DMS153 treated with DMSO at 0.1 percent for 48 hours (cell line): Measurements from ENCODE around the gene HDAC8.
"Not testable (repeated sequence)": the region's sequence is repeated elsewhere in the genome, so short reads cannot be mapped to it uniquely, and the experiment has no call there.

Source experiments
- DNase-seq: peaks from one replicate; lab custom pipeline; 2025; ENCODE audit not compliant: unreplicated experiment; lab: John Stamatoyannopoulos, UW

HDAC8 gene

DNA sequence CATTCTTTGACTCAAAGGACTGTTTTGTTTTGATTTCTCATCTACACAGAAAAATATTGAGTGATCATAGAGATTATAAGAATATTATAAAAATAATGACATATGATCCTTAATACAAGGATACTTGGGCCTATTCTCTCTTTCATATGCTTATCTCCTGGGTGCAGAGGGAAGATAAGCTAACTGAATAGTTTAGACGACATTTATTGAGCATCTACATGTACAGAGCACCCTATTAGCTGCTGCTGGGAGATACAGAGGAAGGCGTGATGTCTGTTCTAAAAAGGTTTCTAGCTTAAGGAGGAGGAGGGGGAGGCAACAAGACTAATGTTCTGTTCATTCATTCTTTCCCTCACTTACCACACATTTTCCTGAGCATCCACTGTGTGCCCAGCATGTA, 106.8 kb downstream of the HDAC8 start:
- no peak for DNase-seq

DNA sequence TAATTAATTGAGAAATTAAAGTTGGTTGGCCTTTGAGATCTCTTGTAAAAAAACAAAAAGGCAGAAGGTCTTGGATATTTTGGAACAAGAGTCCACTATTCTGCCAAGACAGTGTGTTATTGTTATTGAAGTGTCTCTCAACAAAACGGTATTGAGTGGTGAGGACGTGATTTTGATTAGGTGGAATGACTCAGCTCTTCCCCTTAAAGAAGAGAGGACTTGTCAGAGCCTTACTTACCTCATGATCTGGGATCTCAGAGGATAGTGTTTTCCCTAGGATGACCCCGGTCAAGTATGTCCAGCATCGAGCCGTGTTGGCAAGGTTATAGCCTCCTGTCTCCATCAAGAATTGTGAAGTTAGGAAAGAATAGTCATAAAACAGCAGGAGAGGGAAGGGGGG, 110.9 kb downstream of the HDAC8 start:
- no peak for DNase-seq

DNA sequence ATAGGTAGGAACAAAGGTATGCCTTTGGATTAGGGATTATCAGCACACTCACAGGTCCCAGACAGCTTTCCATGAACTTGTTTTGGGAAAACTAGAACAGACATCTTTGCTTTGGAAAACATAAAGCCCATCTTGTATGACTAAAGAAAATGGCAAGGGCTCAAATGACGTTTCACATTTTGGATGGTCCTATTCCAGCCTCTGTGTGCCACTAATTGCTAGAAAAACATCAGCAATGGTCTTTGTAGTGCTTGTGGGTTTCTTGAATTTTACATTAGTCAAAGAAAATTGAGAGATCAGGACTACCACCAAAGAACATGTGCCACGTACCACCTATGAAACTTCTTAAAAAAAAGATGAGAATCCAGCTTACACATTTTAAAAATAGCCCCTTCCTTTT, 111.4 kb downstream of the HDAC8 start:
- DNase-seq: no peak

DNA sequence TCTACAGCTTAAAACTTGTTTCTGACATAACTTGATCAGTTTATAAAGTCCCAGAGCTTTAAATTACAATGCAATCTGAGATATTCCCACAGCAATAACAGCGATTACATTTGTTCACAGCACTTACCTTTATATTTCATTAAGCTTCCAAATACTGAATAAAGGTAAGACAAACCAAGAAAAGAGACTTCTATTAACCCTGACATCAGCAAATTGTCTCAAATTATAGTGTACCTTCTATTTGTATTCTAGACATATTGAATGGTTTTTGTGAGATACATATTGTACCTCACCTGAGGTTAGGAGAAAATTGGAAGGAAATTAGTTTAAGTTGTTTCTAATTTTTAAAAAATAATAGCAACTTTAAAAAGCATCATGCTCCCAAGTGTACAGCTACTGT, 111.9 kb downstream of the HDAC8 start:
- no peak for DNase-seq

DNA sequence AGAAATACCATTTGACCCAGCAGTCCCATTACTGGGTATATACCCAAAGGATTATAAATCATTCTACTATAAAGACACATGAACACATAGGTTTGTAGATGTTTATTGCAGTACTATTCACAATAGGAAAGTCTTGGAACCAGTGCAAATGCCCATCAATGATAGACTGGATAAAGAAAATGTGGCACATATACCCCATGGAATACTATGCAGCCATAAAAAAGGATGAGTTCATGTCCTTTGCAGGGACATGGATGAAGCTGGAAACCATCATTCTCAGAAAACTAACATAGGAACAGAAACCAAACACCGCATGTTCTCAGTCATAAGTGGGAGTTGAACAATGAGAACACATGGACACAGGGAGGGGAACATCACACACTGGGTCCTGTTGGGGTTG, 123.6 kb downstream of the HDAC8 start:
- DNase-seq: not testable (repeated sequence)

DNA sequence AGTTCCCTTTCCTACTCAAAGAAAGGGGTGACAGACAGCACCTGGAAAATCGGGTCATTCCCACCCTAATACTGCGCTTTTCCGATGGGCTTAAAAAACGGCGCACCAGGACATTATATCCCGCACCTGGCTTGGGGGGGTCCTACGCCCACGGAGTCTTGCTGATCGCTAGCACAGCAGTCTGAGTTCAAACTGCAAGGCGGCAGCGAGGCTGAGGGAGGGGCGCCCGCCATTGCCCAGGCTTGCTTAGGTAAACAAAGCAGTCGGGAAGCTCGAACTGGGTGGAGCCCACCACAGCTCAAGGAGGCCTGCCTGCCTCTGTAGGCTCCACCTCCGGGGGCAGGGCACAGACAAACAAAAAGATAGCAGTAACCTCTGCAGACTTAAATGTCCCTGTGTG, 131.9 kb downstream of the HDAC8 start:
- not testable (repeated sequence) for DNase-seq

DNA sequence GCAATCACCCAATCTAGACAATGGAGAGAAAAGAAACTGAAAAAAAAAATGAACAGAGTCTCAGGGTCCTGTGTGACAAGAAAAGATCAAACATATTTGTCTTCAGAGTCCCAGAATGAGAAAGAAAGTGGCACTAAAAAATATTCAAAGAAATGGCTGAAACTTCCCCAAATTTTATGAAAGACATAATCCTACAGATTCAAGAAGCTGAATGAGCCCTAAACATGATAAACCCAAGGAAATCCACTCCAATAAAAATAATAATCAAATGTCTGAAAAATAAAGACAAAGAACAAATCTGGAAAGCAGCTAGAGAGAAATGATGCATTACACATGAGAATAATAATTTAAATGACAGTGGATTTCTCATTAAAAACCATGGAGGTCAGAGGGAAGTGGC, 136.6 kb downstream of the HDAC8 start:
- no peak for DNase-seq

DNA sequence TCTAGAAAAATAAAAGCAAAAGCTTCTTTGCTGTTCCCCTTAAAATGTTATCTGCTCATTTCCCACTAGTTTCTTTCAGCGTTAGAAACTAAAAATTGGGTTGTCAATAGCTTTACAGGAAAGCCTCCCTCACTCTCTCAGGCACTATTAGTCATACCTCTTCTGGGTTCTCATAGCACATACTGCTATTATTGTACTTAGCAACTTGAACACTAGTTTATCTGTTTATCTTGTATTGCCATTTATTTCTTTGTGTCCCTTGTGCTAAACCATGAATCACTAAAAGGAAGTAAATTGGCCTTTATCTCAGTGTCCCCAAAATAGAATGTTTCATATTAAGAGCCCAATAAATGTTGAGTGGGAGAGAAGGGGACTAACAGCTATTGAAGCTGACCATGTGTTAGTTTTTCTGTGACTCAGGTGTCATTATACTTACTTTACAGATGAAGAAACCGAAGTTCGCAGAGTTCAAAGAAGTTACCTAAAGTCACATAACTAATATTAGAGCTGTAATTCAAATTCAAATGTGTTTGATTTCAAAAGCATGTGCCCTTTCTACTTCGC, 142.2 kb downstream of the HDAC8 start:
- no peak for DNase-seq

DNA sequence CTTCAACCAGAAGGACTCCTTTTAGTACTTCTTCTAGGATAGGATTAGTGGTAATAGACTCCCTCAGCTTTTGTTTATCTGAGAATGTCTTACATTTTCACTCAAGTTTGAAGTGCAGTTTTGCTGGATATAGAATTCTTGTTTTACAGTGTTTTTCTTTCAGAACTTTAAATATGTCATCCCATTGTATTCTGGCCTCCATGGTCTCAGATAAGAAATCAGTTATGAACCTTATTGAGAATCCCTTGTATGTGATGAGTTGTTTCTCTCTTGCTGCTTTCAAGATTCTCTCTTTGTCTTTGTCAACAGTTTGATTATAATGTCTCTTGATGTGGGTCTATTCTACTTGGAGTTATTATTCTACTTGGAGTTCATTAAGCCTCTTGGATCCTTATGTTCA, 150.8 kb downstream of the HDAC8 start:
- DNase-seq: no peak

DNA sequence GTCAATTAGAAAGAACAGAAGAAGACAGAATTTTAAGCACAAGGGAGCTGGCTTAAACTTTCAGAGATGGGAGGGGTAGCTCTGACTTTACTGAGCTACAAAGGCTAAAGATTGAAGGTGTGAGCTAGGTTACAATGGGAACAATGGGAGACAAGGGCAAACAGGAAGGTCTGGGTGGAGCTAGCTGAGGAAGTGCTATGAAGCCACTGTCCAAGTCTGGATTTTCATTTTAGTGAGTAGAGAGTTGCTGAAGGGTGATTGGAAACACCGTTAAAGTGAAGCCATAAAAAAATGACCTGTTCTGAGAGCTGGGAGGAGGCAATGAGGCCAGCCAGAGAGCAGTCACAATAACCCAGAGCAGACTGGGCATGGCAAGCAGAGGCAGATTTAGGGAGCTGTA, 162.7 kb downstream of the HDAC8 start:
- no peak for DNase-seq

DNA sequence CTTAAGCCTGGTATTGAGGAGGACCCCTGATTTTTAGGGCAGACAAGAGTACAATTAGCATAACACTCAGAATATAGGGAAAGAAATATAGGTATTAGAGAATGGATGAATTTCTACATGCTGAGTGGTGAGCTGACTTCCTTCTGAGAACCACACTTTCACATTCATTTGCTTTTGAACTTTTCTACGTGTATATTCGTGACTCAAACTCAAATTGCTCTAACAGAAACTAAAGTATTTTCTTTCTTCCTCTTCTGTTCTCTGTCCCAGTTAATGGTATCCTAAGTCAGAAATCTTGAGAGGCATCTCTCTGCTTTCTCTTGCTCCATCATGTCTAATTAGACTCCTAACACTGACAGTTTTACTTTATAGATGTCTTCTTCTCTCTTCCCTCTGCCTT, 163.8 kb downstream of the HDAC8 start:
- DNase-seq: no peak

DNA sequence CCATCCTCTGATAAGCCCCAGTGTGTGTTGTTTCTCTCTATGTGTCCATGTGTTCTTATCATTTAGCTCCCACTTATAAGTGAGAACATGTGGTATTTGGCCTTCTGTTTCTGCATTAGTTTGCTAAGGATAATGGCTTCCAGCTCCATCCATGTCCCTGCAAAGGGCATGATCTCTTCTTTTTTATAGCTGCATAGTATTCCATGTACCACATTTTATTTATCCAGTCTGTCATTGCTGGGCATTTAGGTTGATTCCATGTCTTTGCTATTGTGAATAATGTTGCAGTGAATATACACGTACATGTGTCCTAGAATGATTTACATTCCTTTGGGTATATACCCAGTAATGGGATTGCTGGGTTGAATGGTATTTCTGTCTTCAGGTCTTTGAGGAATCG, 167.5 kb downstream of the HDAC8 start:
- not testable (repeated sequence) for DNase-seq

DNA sequence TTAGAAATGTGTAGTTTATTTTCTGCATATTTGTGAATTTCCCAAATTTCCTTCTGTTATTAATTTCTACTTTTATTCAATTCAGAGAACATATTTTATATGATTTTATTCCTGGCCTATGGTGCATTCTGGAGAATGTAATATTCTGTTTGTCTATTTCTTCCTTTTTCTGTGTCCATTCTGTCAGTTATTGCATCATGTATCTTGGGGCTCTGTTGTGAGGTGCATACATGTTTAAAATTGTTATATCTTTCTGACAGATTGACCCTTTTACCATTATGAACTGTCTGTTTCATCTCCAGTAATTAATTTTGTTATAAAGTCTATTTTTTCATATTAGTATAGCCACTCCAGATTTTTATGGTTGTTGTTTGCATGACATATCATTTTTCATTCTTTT, 170.0 kb downstream of the HDAC8 start:
- DNase-seq: no peak

DNA sequence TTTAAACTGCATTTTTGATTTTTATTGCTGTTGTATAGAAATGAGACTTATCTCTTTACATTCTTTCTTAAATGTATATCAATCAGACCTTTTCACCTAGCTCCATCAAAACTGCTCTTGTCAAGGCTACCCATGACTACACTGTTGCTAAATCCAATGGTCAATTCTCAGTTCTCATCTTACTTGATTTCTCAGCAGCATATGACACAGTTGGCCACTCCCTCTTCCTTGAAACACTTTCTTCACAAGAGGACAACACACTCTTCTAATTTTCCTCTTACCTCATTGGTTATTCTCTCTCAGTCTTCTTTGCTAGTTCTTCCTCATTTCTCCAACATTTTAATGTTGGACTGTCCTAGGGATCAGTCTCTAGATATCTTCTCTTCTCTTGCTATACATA, 172.8 kb downstream of the HDAC8 start:
- DNase-seq: no peak

DNA sequence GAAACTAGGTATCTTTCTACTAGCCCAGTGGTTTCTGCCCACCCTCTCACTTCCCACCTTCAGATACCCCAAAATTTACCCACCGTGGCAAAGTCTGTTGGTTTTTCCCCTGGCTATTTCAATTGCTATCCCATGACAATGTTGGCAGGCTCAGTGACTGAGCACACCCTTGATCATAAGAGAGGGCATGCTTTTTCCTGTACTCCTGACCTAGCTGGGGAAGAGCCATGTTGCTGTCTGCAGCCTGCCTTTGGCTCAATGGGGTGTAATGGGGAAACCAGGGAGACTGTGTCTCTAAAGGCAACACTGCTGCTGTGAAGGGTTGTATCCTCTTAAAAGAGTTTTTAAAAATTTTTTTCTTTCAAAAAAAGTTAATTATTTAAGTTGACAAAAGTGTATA, 176.5 kb downstream of the HDAC8 start:
- no peak for DNase-seq

DNA sequence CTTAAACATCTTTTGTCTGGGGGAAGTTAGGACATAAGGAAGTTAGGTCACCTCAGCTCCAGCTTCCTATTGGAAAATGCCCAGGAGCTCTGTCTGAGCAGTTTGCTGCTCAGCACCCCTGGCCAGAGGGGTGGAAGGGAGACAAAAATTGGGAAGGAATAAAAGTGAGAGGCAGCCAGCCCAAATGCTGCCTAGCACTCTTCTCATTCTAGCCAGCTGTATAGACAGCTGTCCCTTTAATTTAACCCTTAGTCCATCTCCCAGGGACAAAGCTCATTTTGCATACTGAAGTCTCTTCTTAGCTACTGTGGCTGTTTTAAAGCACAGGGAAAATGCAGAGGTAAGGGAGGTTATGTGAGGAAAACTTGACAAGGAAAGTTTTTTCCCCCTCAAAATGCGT, 177.4 kb downstream of the HDAC8 start:
- no peak for DNase-seq

DNA sequence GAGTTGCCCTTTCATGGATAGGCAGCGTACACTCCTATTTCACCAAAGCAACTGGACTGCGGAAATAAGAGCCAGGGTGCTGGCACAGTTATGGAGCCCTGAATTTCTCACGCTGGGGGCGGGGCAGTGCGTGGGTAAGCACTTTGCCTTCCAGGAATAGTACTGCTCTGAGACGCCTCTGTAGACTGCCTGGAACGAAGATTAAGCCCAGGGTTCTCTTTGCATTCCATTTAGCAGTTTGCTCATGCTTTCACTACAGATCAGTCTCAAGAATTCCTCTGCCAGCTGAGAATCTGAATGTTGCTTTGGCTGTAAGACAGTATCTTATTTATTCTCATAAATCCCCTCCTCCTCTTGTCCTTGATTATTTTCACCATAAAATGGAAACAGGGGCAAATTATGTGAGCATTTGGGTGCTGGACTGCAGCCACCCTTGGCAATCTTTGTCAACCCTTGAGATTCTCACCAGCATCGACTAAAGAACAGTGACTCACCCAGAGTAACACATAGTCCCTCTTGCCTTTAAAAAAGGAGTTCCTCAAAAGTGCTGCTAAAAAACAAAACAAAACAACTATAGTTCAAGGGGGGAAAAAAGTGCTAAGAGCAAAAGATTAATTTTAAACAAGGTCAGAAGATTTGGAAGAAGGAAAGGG, 178.0 kb downstream of the HDAC8 start:
- DNase-seq: no peak

DNA sequence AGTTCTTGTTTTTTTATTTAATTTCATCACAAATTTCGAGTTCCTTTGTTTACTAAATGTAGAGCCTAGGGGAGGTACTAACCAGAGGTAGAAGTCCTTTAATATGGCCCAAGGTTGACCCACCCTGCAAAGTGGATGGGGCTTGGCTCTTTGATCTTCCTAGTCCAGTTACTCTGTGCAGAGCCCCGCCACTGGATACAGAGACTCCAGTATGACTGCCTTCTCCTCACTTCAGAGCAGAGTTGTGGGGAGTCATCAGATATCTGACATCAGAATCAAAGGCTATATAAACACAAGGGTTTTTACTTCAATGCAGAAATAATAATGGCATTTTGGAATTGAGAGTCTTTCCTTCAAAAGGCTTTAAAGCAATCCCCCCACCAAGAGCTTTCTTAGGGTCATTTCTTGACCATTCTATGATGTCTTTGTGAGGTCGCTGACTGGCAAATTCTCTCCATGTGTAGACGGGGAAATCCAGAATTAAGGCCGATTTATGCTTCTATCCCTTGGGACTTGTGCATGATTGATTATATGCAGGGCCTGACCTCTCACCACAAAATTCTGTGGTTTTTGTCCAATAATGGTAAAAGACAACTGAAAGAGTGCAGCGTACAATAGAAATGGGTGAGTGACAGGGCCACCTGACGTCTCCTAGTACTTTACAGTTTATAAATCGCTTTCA, 178.7 kb downstream of the HDAC8 start:
- no peak for DNase-seq

DNA sequence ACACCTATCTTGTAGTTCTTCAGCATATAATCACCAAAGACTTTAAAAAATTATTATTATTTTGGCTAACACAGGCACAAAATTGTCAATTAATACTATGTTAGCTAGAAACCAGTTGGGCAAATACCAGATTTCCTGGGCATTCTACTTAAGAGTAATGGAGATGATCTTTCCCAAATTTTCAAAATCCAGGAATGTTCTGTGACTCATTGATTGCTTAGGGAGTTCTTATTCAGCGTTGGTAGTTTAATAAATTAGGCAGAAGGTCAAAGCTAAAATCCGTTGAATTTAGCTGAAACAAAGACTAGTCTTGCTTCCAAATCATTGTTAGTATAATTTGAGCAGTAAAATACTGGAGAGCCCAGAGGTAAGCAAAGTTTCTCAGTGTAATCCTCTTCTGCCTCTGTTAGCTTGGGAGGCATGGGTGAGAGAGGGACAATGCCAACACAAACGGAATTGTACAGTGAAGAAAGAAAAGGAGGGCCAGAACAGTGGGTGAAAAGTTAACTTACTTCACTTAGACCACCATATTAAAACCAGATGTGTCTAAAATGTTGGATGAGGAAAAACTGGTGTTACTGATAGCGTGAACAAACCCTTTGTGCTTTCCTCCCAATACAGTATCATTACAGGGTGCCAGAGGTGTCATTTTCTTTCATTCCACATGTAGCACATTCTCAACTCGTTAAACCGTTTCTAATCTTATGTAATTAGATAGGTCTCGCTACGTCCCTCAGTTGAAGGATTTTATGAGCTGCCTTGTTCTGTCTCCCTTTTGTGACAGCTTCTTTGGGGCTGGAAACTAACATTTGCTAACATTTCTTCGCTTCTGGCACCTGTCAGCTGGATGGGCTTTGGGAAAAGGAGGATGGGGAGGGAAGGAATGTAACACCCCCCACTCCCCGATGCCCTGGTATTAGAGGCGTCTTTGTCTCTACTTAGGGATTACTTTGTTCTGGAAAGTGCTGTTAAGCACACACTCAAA, 179.5 kb downstream of the HDAC8 start:
- DNase-seq: no peak

DNA sequence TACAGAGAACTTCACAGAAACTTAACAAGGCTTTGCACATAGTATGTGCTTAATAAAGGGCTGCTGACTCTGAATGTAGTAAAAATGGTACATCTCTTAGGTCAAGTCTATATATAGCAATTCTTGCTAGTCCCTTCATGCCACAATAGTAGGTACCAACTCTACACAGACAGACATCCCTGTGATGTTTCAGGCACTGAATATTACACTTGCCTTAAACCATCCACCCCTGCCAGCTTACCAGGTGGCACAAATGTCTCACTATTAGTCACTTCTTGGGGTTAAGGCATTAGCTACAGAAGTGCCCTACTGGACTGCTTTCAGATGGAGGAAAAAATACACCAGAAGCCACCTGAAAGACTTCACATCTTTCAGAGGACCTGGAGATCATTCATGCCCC, 180.6 kb downstream of the HDAC8 start:
- no peak for DNase-seq

DNA sequence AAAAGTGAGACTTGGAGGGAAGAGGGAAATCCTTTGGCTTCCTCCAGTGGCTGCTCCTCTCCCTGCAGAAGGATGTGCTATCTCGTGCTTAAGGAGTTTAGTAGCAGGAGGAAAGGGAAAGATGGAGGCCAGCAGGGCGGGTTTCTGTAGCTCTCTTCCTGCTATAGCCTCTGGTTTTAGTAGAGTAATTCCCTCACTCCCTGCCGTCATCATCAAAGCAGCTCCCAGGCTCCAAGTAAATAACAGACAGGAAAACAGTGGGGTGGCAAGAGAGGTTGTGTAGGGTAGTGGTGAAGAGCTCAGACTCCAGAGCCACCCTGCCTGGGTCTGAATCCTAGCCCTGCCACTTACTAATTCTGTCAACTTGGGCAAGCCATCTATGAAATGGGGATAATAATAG, 185.4 kb downstream of the HDAC8 start:
- DNase-seq: no peak

DNA sequence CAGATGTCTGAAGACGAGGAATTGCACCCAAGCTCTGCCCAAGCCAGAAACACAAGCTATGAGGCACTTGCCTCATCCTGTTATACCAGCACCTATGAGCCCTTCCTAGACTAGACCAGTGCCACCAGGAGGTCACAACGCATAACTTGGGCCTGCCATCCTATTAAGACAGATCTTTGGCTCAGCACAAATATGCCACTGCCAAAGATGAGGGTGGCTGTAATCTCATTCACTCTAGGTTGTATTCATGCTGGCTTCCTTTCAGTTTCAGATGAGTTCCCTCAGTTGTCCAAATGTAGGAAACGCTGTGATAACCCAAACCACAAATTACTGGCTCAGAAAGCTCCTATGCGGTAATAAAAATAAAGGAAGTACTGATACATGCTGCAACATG, 190.4 kb downstream of the HDAC8 start:
- DNase-seq: no peak
